GM10266 (cell line): ENCODE data around the gene HTRA3.

Source experiments
- DNase-seq: peaks from one replicate; pipeline ENCODE4 v3.0.0; 2012; ENCODE audit errors: extremely low spot score
- CTCF ChIP-seq: IDR thresholded peaks from 2 replicates; pipeline ENCODE4 v1.5.1; 2012; ENCODE audit warnings: mild to moderate bottlenecking, low read depth; ENCODE audit not compliant: control insufficient read depth, insufficient read depth; ENCODE audit errors: missing control alignments

HTRA3 gene

GRCh38 chr4:8244931-8245460 is 24.6 kb upstream of the HTRA3 start:
- TF ChIP-seq CTCF, result no peak
- no peak for DNase-seq

DNA sequence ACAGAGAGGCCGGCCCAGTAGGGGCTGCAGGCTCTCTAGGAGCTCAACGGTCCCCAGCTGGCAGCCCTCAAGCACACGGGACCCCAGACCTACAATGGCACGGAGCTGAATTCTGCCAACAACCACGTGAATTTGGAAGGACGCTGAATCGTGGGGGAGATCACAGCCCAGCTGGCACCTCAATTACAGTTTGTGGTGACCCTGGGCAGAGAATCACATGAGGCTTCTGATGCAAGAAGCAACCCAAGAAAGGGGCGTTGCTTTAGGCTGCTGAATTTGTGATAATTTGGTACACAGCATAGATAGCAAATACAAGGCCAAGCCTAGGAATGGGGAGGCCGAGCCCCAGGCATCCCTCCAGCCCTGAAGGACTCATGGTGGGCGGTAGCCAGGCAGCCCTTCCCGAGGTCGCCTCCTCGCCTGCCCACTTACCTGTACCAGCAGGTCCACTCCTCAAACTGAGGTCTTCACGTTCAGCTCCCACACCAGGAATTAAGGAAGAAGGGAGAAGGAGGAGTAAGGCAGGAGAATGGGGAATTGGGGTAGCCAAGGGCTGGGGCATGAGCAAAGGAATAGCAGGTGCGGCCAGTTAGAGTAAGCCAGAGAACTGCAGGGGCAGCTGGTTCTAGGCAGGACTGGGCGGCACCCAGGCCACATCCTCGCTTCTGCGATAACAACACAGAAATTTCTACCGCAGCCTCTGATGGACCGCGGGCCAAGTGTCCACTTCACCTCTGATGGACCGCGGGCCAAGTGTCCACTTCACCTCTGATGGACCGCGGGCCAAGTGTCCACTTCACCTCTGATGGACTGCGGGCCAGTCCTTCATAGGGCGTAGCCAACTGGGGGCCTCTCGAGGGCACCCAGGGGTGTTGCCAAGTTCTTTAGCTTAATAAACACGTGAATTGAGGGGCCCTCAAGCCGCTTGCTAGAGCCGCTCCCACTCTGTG is 23.4 kb upstream of the HTRA3 start:
- DNase-seq, result no peak
- no peak for TF ChIP-seq CTCF

DNA sequence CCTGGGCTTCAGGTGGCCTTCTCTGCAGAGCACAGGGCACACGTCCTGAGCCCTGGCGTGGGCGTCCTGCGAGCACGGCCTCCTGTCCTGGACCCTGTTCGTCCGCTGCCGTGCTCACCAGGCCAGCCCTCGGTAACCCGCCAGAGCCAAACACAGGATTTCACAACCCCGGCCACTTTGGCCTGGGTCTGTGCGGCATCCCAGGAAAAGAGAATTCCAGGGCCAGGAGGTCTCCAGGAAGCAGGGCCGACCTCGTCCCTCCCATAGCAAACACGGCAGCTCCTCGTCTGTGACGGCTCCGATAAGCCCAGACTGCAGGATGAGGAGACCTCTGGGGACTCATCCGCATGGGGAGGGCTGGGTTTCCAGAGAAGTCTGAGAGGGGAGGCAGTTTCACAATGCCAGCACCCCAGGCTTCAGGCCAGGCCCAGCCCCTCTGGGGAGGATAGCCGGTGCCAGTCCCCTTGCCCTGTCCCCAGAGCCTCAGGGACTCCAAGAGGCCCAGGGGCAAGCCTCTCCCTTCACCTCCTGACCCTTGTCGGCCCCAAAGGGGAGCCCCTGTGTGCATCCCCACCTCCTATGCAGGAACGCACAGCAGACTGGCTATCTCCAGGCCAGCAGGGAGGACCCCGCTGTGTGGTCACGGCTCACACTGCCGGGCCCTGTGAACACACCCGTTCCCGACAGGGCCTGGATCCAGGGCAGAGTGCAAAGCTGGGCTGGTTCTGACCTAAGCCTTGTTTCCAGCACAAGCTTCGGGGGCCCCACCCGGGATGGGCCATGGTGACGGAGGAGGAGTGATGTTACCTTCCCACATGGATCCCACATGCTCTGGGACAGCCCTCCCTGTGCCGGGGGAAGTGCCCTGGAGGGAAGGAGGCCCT is 22.3 kb upstream of the HTRA3 start:
- no peak for DNase-seq
- TF ChIP-seq CTCF, result no peak

- DNase-seq, result no peak
- TF ChIP-seq CTCF, result no peak
Observed at GRCh38 chr4:8248091-8248490, 21.5 kb upstream of the HTRA3 start.

DNA sequence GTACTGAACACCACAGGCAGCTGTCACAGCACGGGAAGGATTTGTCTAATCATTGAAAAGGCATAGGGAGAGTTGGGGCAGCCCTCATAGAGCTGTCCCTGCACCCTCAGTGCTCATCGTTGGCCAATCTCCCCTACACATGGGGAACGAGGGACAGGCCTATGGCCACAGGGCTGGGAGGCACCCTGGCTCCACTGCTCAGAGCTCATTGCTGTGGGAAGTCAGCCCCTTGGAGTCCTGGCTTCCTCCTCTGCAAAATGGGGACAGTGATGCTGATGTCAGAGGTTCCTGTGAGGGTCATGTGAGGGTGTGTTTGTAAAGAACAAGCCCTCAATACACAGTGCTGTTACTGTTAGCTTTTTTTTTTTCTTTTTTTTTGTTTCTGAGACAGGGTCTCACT is 19.3 kb upstream of the HTRA3 start:
- TF ChIP-seq CTCF, result no peak
- DNase-seq, result no peak

- no peak for DNase-seq
- no peak for TF ChIP-seq CTCF
Observed at GRCh38 chr4:8250637-8251036, 18.9 kb upstream of the HTRA3 start.
